Neural cell (in vitro differentiated cells): ENCODE measurements around the gene TFEB.

Experiments
- CTCF ChIP-seq: fragments of 450-650 bp; IDR thresholded peaks from 2 replicates; pipeline ENCODE4 v1.5.1; 2014; ENCODE audit warnings: antibody characterized with exemption, mild to moderate bottlenecking, moderate library complexity; ENCODE audit not compliant: poor library complexity, severe bottlenecking
- EZH2 ChIP-seq: fragments of 200-600, 300-800 bp; shearing (Covaris generic), sonication (generic); IDR thresholded peaks from 2 replicates; pipeline ENCODE4 v1.6.1; 2014; ENCODE audit warnings: antibody characterized with exemption, low read length, borderline replicate concordance, mild to moderate bottlenecking; ENCODE audit not compliant: insufficient read depth, poor library complexity, severe bottlenecking
- POLR2AphosphoS5 ChIP-seq: IDR thresholded peaks from 2 replicates; pipeline ENCODE4 v1.6.1; 2012
- SMC3 ChIP-seq: fragments of 450-650 bp; conservative IDR thresholded peaks from 2 replicates; pipeline ENCODE4 v1.6.1; 2014; ENCODE audit warnings: antibody characterized with exemption, mild to moderate bottlenecking, moderate library complexity; ENCODE audit not compliant: poor library complexity
- TAF1 ChIP-seq: IDR thresholded peaks from 2 replicates; pipeline ENCODE4 v1.6.1; 2012; ENCODE audit warnings: low read depth

GRCh38 chr6:41728073-41728936 lies 7.1 kb downstream of the TFEB start:
- no peak for TF ChIP-seq CTCF
- no peak for TF ChIP-seq POLR2AphosphoS5
- TF ChIP-seq EZH2: no peak
- TF ChIP-seq TAF1: no peak
- no peak for TF ChIP-seq SMC3
